VCaP (cell line): ENCODE results near the gene MROH2A.

Source experiments
- H3K27ac ChIP-seq: fragments of 450-650 bp; 2 replicates; pipeline ENCODE4 v1.5.1; 2017
- TF ChIP-seq, protein P1 (sequence below): fragments of 450-650 bp; conservative IDR thresholded peaks from 2 replicates; pipeline ENCODE4 v1.5.1; 2017; ENCODE audit warnings: mild to moderate bottlenecking, moderate library complexity

Gene MROH2A

DNA sequence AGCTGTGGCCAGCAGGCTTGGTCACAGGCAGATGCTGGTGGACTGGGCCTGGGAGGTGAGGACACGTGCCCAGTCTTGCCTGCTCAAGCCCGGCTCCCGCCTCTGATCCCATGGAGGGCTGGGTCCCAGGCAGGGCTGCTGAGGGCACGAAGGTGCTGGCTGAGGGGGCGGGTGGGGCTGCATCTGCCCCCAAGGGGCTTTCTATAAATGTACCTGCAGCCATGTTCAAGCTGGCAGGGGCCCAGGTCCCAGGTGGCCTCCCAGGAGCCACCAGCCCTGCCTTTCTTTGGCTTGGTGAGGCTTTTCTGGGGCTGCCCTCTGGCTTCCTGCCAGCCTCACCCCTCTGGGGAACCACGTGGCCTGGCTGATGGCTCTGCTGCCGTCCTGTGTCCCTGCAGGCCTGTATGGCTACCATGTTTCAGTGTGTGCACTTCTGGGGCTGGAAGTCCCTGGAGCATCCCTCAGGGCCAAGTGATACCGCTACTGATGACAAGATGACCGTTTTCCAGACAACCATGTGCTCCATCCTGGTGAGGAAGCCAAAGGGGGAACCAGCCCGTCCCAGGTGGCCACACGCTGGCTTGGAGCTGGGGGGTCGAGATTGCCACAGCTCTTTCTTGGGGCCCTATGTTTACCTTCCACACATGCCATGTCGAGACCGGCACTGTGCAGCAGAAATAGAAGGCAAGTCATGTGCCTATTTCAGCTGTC, 53.0 kb downstream of the MROH2A start:
- TF ChIP-seq, protein P1, sequence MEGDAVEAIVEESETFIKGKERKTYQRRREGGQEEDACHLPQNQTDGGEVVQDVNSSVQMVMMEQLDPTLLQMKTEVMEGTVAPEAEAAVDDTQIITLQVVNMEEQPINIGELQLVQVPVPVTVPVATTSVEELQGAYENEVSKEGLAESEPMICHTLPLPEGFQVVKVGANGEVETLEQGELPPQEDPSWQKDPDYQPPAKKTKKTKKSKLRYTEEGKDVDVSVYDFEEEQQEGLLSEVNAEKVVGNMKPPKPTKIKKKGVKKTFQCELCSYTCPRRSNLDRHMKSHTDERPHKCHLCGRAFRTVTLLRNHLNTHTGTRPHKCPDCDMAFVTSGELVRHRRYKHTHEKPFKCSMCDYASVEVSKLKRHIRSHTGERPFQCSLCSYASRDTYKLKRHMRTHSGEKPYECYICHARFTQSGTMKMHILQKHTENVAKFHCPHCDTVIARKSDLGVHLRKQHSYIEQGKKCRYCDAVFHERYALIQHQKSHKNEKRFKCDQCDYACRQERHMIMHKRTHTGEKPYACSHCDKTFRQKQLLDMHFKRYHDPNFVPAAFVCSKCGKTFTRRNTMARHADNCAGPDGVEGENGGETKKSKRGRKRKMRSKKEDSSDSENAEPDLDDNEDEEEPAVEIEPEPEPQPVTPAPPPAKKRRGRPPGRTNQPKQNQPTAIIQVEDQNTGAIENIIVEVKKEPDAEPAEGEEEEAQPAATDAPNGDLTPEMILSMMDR: no peak
- no peak overlapping the region for H3K27ac ChIP-seq

DNA sequence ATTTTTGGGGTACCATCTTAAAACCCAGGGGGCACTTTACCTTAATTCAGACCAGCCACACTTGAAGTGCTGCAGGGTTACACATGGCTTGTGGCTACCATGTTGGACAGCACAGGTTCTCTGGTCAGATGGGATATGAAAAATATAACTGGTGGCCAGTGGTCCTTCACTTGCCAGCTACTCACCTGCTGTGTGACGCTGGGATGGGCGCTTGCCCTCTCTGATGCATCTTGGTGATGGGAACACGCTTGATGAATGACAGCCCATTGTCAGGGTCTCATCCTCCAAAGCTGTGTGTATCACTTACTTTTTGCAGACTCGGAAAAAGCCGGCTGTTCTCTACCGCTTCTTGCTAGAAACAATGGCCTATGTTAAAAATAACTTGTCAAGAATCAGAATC, 53.7 kb downstream of the MROH2A start:
- H3K27ac ChIP-seq: no peak overlapping the region
- TF ChIP-seq, protein P1: no peak

GRCh38 chr2:233832414-233832813, 54.3 kb downstream of the MROH2A start:
- H3K27ac ChIP-seq: no peak overlapping the region
- TF ChIP-seq, protein P1: no peak

DNA sequence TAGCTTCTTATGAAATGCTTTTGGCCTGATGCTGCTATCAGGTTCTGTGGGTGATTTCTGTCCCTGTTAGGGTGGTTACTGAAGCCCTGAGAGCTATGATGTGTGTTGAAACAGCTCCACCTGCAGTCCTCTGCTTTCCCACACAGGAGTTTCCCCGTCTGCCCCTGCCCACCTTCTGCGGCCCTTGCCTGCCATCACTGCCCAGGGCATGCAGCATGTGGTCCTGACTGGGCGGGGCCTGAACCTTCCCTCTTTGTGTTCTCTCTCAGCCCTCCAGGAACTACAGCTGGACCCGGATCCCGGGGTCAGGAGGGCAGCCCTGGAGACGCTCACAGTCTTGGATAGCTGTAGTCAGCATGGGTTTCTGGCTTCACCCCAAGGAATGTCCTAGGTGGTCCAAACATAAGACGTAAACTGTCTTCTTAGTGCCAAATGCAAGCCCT, 54.8 kb downstream of the MROH2A start:
- TF ChIP-seq, protein P1: peak; percentile 70
- H3K27ac ChIP-seq: no peak overlapping the region

DNA sequence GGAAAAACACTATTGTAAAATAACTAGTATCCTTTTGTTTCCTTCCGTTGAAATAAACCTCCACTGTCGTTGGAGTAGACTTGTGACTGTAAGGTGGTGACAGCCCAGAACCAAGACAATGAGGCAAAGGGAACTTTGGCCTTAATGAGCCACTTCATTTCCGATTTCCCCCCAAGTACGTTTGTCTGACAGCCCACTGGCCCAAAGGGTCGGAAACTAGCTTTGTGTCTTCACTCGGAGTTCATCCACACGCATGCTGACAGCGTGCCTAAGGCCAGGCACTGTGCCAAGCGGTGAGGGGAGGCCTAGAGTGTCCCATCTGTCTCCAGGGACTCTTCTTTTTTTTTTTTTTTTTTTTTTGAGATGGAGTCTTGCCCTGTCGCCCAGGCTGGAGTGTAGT, 55.2 kb downstream of the MROH2A start:
- H3K27ac ChIP-seq: no peak overlapping the region
- TF ChIP-seq, protein P1: no peak

- TF ChIP-seq, protein P1: no peak
- no peak overlapping the region for H3K27ac ChIP-seq
These were observed 57.4 kb downstream of the MROH2A start for GRCh38 chr2:233835230-233836186.

DNA sequence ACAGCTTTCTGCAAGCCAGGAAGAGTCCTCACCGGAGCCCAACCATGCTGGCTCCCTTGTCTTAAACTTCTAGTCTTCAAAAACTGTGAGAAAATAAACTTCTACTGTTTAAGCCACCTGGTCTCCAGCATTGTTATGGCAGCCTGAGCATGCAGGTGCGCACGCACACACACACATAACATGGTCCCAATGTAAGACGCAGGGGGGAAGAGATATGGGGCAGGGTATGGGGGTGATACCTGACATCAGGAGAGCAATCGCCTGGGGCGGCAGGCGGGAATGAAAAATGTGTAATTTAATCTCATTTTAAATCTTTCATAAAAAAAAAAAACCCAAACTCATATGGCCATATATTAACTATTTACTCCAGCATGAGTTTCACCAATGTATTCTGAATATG, 58.2 kb downstream of the MROH2A start:
- H3K27ac ChIP-seq: no peak overlapping the region
- TF ChIP-seq, protein P1: no peak
